GM10847 (cell line): ENCODE data around the gene USP34.

Experiments used
- POLR2A ChIP-seq: IDR thresholded peaks from 2 replicates; pipeline ENCODE4 v1.6.1; 2011; ENCODE audit not compliant: insufficient read length; ENCODE audit errors: extremely low read depth

The USP34 gene

DNA sequence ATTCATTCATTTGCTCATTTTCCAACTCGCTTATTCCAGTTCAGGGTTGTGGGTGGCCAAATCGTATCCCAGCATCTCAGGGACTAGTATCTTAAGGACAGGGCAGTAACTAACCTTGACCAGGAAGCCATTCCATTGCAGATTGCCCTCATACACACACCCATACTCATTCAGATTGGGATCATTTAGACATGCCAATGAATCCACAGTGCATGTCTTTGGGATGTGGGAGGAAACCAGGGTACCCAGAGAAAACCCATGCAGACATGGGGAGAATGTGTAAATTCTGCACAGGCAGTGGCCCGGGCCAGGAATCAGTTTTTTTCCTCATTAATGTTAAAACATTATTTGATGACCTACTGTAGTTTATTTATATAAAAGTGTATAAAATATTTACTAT lies 150.7 kb downstream of the USP34 start:
- TF ChIP-seq POLR2A = no peak

DNA sequence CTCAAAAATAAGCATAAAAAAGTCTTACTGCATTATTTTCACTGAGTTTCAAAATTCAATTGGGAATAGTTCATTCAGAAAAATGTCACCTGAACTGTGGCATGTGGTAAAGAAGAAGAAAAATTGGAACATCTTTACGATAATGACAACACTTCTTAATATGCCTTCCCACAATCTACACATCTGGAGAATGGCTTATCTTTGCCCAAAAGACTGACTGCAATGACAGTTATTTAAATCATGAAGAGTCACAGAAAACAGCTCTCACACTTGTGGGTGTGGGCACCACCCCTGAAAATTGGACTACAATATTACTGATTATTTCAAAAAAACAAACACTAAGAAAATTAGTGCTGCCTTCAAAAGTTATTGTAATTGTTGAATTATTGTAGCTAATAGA lies 152.3 kb downstream of the USP34 start:
- TF ChIP-seq POLR2A = no peak

DNA sequence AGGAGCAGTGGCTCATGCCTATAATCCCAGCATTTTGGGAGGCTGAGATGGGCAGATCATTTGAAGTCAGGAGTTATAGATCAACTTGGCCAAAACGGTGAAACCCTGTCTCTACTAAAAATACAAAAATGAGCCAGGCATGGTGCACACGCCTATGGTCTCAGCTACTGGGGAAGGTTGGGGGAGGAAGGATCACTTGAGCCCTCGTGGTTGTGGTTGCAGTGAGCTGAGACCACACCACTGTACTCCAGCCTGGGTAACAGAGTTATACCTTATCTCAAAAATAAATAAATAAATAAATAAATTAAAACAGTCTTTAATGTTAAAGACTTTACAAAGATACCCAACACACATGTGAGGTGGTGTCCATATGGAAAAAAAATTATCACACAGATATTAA lies 174.9 kb downstream of the USP34 start:
- no peak for TF ChIP-seq POLR2A

DNA sequence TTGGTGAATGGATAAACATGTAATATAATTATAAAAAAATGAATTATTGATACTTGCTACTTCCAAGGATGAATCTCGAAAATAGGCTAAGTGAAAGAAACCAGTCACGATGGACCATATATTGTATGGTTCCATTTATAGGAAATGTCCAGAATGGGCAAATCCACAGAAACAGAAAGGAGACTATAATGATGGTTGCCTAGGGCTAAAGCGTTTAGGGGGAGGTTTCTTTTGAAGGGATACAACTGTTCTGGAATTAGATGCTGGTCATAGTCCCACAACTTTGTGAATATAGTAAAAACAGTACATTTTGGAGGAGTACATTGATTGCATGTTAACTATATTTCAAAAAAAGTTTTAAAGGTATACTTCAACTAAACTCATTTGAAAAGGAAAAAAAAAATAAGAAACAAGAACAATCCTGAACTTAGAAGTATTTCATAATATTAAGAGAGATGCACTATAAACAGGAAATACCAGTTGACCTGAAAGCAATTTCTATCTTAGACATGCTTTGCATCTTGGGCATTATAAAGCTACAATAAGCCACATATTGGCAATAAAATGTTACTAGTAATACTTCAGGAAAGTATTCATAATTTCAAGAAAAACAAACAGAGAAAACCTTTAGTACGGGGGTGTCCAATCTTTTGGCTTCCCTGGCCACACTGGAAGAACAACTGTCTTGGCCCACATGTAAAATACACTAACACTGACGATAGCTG lies 178.9 kb downstream of the USP34 start:
- no peak for TF ChIP-seq POLR2A

DNA sequence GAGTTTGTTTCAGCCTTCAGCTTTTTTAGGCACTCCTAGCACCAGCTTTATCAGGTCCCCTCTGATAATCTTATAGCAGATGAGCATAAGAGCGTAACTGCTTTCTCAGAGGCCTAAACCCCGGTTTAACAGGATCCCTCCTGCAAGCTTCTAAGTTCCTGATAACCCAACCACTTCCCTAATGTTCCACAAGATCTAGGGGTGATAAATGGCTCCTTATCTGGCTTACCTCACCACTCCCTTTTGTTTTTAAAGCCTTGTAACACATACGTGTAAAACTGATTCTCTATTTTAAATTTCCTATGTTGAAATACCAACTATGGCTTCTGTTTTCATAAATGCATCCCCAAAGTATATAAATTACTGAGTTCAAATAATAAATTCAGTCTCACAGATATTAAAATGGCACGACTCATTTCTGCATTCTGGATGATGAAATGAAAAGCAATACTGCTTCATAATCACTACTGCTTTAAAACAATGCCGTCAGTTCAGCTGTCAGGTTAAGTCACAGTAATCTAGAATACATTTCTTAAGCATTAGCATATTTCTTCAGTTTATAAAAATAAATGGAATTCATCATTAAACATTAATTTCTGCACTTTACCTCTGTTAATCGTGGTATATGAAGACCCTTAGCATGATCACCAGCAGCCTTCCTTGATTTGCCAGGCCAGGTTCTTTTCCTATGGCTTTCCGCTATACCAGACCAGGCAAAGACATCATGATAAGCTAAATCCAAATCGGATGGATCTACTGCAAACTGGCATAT lies 182.6 kb downstream of the USP34 start:
- no peak for TF ChIP-seq POLR2A

DNA sequence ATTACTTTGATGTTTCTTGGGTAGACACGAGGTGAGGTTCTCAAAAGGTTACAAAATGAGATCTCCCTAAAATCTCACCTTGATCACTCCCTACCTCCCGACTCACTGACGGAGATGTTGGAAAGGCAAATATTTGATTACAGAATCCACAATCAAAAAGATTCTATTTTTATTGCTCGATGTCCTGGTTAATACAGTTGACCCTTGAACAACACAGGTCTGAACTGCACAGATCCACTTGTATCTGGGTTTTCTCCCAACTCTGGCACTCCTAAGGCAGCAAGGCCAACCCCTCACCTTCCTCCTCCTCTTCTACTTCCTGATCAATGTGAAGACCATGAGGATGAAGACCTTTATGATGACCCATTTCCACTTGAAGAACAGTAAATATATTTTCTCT lies 183.6 kb downstream of the USP34 start:
- TF ChIP-seq POLR2A = no peak

DNA sequence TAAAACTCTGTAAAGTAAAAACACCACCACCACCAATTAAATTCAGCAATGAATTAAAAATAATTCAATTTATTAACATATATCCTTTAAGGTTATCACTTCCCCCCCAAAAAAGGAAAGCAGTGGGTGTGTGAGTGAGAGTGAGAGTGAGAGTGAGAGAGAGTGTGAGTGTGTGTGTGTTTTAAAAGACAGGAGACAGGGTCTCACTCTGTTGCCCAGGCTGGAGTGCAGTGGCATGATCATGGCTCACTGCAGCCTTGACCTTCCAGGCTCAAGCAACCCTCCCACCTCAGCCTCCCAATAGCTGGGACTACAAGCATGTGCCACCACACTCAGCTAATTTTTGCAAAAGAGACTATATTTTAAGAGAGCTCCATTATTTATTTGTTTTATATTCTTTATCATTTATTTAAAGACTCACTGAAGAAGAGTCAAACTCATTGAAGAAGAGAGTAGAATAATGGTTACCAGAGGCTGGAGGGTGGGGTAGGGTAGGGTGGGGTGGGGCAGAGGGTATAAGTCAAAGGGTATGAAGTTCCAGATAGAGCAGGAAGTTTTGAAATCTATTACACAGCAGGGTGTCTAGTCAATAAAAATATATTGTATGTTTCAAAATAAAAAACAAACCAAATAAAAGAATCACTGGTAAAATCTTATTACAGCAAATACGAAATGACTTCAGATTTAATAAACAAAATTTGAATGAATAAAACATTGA lies 187.3 kb downstream of the USP34 start:
- no peak for TF ChIP-seq POLR2A

DNA sequence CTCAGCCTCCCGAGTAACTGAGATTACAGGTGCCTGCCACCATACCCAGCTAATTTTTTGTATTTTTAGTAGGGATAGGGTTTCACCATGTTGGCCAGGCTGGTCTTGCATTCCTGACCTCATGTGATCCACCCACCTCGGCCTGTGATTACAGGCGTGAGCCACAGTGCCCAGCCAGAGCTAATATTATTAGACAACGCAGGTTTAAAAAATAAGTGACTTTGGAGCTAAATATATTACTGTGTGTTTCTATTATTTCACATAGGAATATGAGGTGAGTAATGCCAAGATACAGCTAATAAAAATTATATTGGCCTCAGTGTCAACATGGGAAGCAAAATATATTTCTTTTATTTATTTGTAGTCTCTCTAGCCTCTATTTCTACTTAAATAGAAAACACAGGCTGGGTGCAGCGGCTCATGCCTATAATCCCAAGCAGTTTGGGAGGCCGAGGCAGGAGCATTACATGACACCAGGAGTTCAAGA lies 188.7 kb downstream of the USP34 start:
- TF ChIP-seq POLR2A = no peak

DNA sequence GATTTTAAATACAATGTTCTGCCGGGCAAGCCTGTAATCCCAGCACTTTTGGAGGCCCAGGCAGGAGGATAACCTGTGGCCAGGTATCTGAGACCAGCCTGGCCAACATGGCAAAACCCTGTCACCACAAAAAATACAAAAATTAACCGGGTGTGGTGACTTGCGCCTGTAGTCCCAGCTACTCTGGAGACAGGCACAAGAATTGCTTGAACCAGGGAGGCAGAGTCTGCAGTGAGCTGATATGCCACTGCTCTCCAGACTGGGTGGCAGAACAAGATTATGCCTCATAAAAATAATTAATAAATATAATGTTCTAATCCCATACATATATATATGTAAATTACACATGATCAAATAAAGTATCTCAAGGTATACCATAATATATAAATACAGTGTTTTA lies 189.6 kb downstream of the USP34 start:
- no peak for TF ChIP-seq POLR2A

DNA sequence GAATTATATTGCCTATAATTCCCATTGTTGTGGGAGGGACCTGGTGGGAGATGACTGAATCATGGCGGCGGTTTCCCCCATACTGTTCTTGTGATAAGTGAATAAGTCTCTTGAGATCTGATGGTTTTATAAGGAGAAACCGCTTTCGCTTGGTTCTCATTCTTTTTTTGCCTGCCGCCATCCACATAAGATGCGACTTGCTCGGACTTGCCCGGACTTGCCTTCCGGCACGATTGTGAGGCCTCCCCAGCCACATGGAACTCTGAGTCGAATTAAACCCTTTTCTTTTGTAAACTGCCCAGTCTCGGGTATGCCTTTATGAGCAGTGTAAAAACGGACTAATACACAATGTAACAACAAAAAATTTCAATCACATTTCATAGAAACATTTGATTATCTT lies 193.1 kb downstream of the USP34 start:
- TF ChIP-seq POLR2A = no peak

DNA sequence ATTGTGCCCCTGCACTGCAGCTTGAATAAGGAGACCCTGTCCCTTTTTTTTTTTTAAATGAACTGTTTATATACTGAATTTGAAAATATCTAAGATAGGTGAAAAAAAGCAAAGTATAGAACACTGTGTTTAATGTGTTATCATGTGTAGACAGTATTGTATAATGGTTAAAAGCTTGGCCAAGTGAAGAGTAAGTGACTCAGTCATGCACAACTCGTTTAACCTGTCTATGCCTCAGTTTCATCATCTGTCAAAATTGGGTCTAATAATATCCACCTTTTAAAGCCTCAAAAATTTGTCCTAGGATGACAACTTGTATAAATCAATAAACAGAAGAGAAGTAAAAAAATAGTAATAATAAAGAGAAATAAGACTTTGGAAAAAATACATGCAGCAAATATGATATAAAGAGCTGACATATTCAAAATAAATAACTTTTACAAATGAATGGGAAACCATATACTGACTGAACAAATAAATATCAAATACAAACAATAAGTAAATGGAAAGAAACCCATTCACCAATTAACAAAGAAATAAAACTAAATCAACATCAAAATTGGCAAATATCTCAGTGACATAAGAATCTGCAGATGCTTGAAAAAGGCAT lies 195.2 kb downstream of the USP34 start:
- TF ChIP-seq POLR2A = no peak

DNA sequence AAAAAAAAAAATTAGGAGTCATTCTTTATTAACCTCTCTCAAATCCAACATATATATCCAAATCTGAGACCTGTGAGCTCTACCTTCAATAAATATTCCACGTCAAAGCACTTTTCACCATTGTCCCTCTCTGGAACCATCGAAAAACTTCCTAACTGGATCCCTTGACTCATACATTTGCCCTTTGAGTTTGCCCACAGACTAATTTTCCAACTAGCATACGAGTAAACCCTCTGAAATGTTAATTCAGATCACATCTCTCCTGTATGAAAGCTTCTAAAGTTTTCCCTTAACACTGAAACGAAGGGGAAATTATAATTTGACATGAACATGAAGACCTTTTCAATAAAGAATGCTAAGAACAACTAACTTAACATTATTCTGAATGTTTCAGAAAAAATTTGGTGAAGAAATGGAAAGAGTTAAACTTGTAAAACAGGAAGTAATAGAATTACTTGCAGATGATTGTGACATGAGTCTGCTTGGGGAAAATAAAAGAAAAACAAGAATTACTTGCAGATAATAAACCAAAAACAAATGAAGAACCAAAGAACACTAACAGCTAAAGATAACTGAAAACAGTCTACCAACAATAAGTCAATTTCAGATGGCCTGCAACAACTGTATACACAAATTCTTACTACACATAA lies 198.3 kb downstream of the USP34 start:
- no peak for TF ChIP-seq POLR2A

DNA sequence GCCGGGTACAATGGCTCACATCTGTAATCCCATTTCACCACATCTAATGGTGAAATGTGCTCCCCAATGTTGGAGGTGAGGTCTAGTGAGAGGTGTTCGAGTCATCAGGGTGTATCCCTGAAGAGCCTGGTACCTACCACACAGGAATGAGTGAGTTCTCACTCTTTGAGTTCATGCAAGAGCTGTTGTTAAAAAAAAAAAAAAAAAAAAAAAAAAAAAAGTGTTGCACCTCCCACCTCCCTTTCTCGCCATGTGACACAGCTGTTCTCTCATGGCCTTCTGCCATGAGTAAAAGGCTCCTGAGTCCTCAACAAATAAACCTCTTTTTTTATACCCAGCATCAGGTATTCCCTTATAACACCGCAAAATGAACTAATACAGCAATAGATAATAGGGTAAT lies 202.6 kb downstream of the USP34 start:
- no peak for TF ChIP-seq POLR2A

DNA sequence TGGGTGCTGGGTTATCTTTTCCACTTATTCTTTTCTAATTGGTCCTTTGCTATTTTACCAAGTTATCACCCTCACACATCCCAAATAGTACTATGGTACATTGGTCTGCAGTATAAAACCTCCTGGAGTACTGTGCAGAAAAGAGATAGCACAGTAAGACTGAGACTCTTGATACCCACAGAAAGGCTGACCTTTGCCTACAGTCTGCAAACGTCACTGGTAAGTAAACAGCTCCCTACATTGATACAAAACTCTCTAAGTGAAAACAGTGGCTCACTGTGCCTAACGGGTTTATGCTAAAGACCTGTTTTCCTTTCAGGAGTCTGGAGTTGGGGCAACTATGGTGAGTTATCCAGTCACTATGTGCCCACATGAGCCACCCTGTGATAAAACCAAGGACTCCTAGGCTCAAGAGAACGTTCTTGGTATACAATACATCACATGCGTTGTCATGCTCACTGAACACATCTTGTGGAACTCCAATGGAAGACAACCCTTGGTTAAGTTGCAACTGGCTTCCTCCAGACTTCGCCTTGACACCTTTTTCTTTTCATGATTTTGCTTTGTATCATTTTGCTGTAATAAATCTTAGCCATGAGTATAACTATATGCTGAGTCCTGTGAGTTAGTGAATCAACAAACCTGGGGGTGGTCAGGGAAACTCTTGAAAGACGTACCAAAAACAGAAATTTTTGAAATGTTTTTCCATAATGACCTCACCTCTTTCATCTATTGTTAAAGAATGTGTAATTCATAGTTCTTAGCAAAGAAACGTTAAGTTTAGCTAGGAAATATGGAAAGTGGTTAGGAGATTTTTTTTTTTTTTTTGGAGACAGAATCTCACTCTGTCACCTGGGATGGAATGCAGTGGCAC lies 204.0 kb downstream of the USP34 start:
- TF ChIP-seq POLR2A = no peak
